Calu3 (cell line): ENCODE results near the gene CLTCL1. TPM values are rescaled to one million over a fixed set of nuclear protein-coding genes. Genes with fewer than 3 reads are reported as not detected.

ENCODE experiments used
- BruUV-seq: library from RNA; stranded (reverse); fragments of 400-500 nt; replicated peaks from 2 replicates; lab custom pipeline; 2021; lab: Mats Ljungman, UMichigan
- CTCF ChIA-PET: fragments of 300-600 bp; sonication (Branson Sonifier 250); formaldehyde crosslinking; loops from one replicate; lab custom pipeline; 2022; ENCODE audit warnings: antibody characterized with exemption; lab: Charles Lee
- DNase-seq: peaks from one replicate; pipeline ENCODE4 v3.0.0; 2022
- H3K27ac Mint-ChIP-seq: one replicate; pipeline ENCODE4 v1.8.0; 2022; ENCODE audit warnings: mixed read lengths; ENCODE audit not compliant: unreplicated experiment
- H3K27me3 Mint-ChIP-seq: one replicate; pipeline ENCODE4 v1.8.0; 2022; ENCODE audit warnings: mixed read lengths; ENCODE audit not compliant: unreplicated experiment
- H3K36me3 Mint-ChIP-seq: one replicate; pipeline ENCODE4 v1.8.0; 2022; ENCODE audit warnings: mild to moderate bottlenecking, moderate library complexity, mixed read lengths; ENCODE audit not compliant: insufficient read depth, unreplicated experiment
- H3K4me1 Mint-ChIP-seq: one replicate; pipeline ENCODE4 v1.8.0; 2022; ENCODE audit warnings: mild to moderate bottlenecking, low read depth, mixed read lengths; ENCODE audit not compliant: unreplicated experiment
- H3K4me3 Mint-ChIP-seq: one replicate; pipeline ENCODE4 v1.8.0; 2022; ENCODE audit warnings: mild to moderate bottlenecking, low read depth, moderate library complexity, mixed read lengths; ENCODE audit not compliant: unreplicated experiment
- H3K9me3 Mint-ChIP-seq: one replicate; pipeline ENCODE4 v1.8.0; 2022; ENCODE audit warnings: low read depth, mixed read lengths; ENCODE audit not compliant: unreplicated experiment
- CTCF ChIP-seq: fragments of 200-600 bp; IDR thresholded peaks from one replicate; pipeline ENCODE4 v1.8.0; 2022; ENCODE audit warnings: antibody characterized with exemption; ENCODE audit not compliant: unreplicated experiment
- intact Hi-C: fragments of 100-400 bp; cut with micrococcal nuclease; formaldehyde crosslinking; loops from one replicate; pipeline ENCODE4 v1.10.0; 2022; ENCODE audit not compliant: unreplicated experiment
- total RNA-seq: library from RNA; stranded (reverse); gene quantifications from 2 replicates; pipeline ENCODE4 v1.2.3, GENCODE V29; 2022

The CLTCL1 gene
- total RNA-seq, 1 experiment from 2014 or later: 2.9 TPM

GRCh38 chr22:19234126-19234896 lies 57.2 kb downstream of the CLTCL1 start:
- H3K4me3 Mint-ChIP-seq: no peak overlapping the region
- H3K27ac Mint-ChIP-seq: no peak overlapping the region
- no peak for DNase-seq
- CTCF ChIA-PET: no interaction called here
- H3K27me3 Mint-ChIP-seq: peaks cover 24% of the 10 kb centered on the region
- intact Hi-C loops: no loop called here
- H3K9me3 Mint-ChIP-seq: no peaks in the 10 kb centered on the region
- no peaks in the 10 kb centered on the region for H3K36me3 Mint-ChIP-seq
- BruUV-seq: no TSS peak
- no peak for TF ChIP-seq CTCF
- no peaks in the 10 kb centered on the region for H3K4me1 Mint-ChIP-seq

GRCh38 chr22:19233189-19233661 lies 58.3 kb downstream of the CLTCL1 start:
- CTCF ChIA-PET: no interaction called here
- intact Hi-C loops: no loop called here
- Mint-ChIP-seq H3K27me3 (peaks cover 24% of the 10 kb centered on the region), H3K27ac (no peak overlapping the region), H3K4me1 (no peaks in the 10 kb centered on the region), H3K36me3 (no peaks in the 10 kb centered on the region), H3K4me3 (no peak overlapping the region), H3K9me3 (no peaks in the 10 kb centered on the region)
- DNase-seq: no peak
- BruUV-seq: no TSS peak
- no peak for TF ChIP-seq CTCF

- DNase-seq: no peak
- Mint-ChIP-seq H3K4me1 (no peaks in the 10 kb centered on the region), H3K9me3 (no peaks in the 10 kb centered on the region), H3K36me3 (no peaks in the 10 kb centered on the region), H3K27ac (no peak overlapping the region), H3K27me3 (peaks cover 24% of the 10 kb centered on the region), H3K4me3 (no peak overlapping the region)
- intact Hi-C loops: no loop called here
- no TSS peak for BruUV-seq
- CTCF ChIA-PET: no interaction called here
- no peak for TF ChIP-seq CTCF
Observed at GRCh38 chr22:19232623-19233022, 58.9 kb downstream of the CLTCL1 start.

GRCh38 chr22:19231986-19232385 lies 59.5 kb downstream of the CLTCL1 start:
- TF ChIP-seq CTCF: no peak
- H3K36me3 Mint-ChIP-seq: no peaks in the 10 kb centered on the region
- no peaks in the 10 kb centered on the region for H3K4me1 Mint-ChIP-seq
- DNase-seq: no peak
- intact Hi-C loops: no loop called here
- H3K4me3 Mint-ChIP-seq: no peak overlapping the region
- no peak overlapping the region for H3K27ac Mint-ChIP-seq
- CTCF ChIA-PET: interaction anchor here (1.6 kb wide), 1 partner anchor 11 kb away, joined by 4 read pairs; no protein-coding TSS in a partner anchor
- BruUV-seq: no TSS peak
- peaks cover 24% of the 10 kb centered on the region for H3K27me3 Mint-ChIP-seq
- H3K9me3 Mint-ChIP-seq: no peaks in the 10 kb centered on the region
